ENCODE measurements around the gene SPINK8. TPM values are rescaled to one million over a fixed set of nuclear protein-coding genes. Genes with fewer than 3 reads are reported as not detected.
A peak's percentile ranks its signal among the peaks of the same experiment; 100 is the strongest.
"Not testable (repeated sequence)": the region's sequence is repeated elsewhere in the genome, so short reads cannot be mapped to it uniquely, and the experiment has no call there.

Gene SPINK8
- total RNA-seq, 1 experiment from 2014 or later: not detected

DNA sequence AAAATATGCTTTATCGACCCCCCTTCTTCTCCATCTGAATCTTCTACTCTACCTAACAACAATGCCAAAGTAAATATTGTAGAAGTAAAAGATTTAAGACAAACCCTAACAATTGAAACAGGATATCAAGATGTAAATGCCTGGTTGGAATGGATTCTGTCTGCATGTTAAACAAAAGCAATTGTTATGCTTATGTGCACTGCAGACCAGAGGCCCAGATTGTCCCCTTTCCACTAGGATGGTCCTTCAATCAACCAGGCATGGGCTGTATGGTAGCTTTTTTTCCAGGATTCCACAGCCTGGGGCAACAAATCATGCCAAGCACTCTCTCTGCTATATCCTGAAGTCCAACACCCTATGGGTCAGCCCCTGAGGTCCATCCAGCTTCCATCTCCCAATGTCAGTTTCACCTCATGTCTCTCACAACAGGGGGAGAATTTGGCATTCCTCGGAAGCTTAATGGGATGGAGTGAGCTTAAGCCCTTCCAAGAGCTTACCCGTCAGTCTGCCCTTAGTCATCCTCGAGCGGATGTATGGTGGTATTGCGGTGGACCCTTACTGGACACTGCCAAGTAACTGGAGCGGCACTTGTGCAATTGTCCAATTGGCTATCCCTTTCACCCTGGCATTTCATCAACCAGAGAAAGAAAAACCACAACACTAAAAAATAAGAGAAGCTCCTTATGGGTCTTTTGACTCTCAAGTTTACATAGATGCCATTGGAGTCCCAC lies 56.4 kb downstream of the SPINK8 start:
- Histone ChIP-seq H3K4me3 (ENCODE audit: insufficient read depth, low read depth, low read length) (no peak overlapping the region), H3K27me3 (ENCODE audit: control insufficient read depth, insufficient read depth, low read length) (no peaks in the 10 kb centered on the region), H3K36me3 (replicated peaks; ENCODE audit: control insufficient read depth, insufficient read depth, low read length) (no peaks in the 10 kb centered on the region; the same call in 1 of the 2 replicates)
- DNase-seq: no peak

- Histone ChIP-seq H3K4me3 (ENCODE audit: insufficient read depth, low read depth, low read length) (no peak overlapping the region), H3K27me3 (ENCODE audit: control insufficient read depth, insufficient read depth, low read length) (no peaks in the 10 kb centered on the region), H3K36me3 (replicated peaks; ENCODE audit: control insufficient read depth, insufficient read depth, low read length) (peaks cover 10% of the 10 kb centered on the region)
- no peak for DNase-seq
Measured at GRCh38 chr3:48275287-48276027, 58.0 kb downstream of the SPINK8 start.

- DNase-seq: no peak
- H3K36me3 ChIP-seq (replicated peaks; ENCODE audit: control insufficient read depth, insufficient read depth, low read length): peaks cover 20% of the 10 kb centered on the region
- H3K4me3 ChIP-seq (ENCODE audit: insufficient read depth, low read depth, low read length): no peak overlapping the region
- no peaks in the 10 kb centered on the region for H3K27me3 ChIP-seq (ENCODE audit: control insufficient read depth, insufficient read depth, low read length)
Measured at GRCh38 chr3:48274452-48274851, 59.0 kb downstream of the SPINK8 start.

DNA sequence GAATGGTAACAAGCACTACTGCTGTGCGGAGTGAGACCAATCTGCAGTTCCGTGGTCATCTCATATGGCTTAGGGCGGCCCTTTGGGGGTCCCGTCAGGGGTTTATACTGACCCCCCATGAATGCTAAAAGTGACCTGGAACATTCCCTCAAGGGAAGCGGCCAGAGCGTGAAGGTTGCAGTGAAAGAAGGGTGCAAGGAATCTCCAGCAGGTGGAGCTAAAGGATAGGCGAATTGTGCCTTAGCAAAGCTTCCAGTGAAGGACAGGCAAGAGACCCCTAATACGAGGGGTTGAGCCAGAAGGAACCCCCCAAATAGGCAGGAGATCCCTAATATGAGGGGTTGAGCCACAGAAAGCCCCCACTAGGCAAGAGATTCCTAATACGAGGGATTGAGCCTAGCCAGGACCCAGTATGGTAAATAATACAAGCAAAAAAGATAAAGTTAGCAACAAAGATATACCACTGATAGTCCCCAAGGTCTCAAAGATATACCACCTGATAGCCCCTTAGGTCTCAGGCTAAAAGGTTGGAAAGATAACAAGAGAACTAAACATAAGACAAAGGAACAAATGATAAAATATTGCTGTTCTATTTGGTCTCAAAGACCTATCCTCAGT lies 59.8 kb downstream of the SPINK8 start:
- no peak overlapping the region for H3K4me3 ChIP-seq (ENCODE audit: insufficient read depth, low read depth, low read length)
- peak; percentile 86 for DNase-seq
- H3K27me3 ChIP-seq (ENCODE audit: control insufficient read depth, insufficient read depth, low read length): no peaks in the 10 kb centered on the region
- H3K36me3 ChIP-seq (replicated peaks; ENCODE audit: control insufficient read depth, insufficient read depth, low read length): peaks cover 28% of the 10 kb centered on the region

DNA sequence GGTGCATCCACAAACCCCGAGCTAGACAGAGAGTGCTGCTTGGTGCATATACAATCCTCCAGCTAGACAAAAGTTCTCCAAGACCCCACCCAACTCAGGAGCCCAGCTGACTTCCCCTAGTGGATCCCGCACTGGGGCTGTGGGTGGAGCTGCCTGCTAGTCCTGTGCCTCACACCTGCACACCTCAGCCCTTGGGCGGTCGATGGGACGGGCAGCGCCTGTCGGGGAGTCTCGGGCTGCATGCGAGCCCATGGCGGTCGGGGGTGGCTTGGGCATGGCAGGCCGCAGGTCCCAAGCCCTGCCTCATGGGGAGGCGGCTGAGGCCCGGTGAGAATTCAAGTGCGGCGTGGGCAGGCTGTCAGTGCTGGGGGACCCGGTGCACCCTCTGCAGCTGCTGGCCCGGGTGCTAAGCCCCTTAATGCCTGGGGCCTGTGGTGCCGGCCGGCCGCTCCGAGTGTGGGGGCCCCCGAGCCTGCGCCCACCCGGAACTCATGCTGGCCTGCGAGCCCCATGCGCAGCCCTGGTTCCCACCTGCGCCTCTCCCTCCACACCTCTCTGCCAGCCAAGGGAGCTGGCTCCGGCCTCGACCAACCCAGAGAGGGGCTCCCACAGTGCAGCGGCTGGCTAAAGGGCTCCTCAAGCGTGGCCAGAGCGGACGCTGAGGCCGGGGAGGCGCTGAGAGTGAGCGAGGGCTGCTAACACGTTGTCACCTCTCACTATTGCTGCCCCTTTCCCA lies 61.5 kb downstream of the SPINK8 start:
- DNase-seq: peak; percentile 14
- Histone ChIP-seq H3K27me3 (ENCODE audit: control insufficient read depth, insufficient read depth, low read length) (no peaks in the 10 kb centered on the region), H3K36me3 (replicated peaks; ENCODE audit: control insufficient read depth, insufficient read depth, low read length) (peaks cover 42% of the 10 kb centered on the region)

DNA sequence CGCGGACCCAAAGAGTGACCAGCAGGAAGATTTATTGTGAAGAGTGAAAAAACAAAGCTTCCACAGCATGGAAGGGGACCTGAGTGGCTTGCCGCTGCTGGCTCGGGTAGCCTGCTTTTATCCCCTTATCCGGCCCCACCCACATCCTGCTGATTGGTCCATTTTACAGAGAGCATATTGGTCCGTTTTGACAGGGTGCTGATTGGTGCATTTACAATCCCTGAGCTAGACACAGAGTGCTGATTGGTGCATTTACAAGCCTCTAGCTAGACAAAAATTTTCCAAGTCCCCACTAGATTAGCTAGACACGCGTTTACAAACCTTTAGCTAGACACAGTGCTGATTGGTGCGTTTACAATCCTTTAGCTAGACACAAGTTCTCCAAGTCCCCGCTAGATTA lies 62.2 kb downstream of the SPINK8 start:
- H3K4me3 ChIP-seq (ENCODE audit: insufficient read depth, low read depth, low read length); H3K27me3 ChIP-seq (ENCODE audit: control insufficient read depth, insufficient read depth, low read length); DNase-seq: not testable (repeated sequence)
- peaks cover 46% of the 10 kb centered on the region for H3K36me3 ChIP-seq (replicated peaks; ENCODE audit: control insufficient read depth, insufficient read depth, low read length)

More for the DNA sequence above, 61.5 kb downstream of the SPINK8 start:
- H3K4me3 ChIP-seq (ENCODE audit: insufficient read depth, low read depth, low read length): no peak overlapping the region

- H3K36me3 ChIP-seq (replicated peaks; ENCODE audit: control insufficient read depth, insufficient read depth, low read length): peaks cover 53% of the 10 kb centered on the region
- H3K27me3 ChIP-seq (ENCODE audit: control insufficient read depth, insufficient read depth, low read length): no peaks in the 10 kb centered on the region
- H3K4me3 ChIP-seq (ENCODE audit: insufficient read depth, low read depth, low read length): no peak overlapping the region
- DNase-seq: no peak
Measured at GRCh38 chr3:48270306-48270705, 63.2 kb downstream of the SPINK8 start.

GRCh38 chr3:48269592-48269991 lies 63.9 kb downstream of the SPINK8 start:
- H3K4me3 ChIP-seq (ENCODE audit: insufficient read depth, low read depth, low read length): no peak overlapping the region
- DNase-seq: no peak
- H3K36me3 ChIP-seq (replicated peaks; ENCODE audit: control insufficient read depth, insufficient read depth, low read length): peaks cover 53% of the 10 kb centered on the region
- H3K27me3 ChIP-seq (ENCODE audit: control insufficient read depth, insufficient read depth, low read length): no peaks in the 10 kb centered on the region

- DNase-seq: no peak
- Histone ChIP-seq H3K36me3 (replicated peaks; ENCODE audit: control insufficient read depth, insufficient read depth, low read length) (peaks cover 53% of the 10 kb centered on the region), H3K4me3 (ENCODE audit: insufficient read depth, low read depth, low read length) (no peak overlapping the region), H3K27me3 (ENCODE audit: control insufficient read depth, insufficient read depth, low read length) (no peaks in the 10 kb centered on the region)
Measured at GRCh38 chr3:48268936-48269561, 64.4 kb downstream of the SPINK8 start.

- Histone ChIP-seq H3K36me3 (replicated peaks; ENCODE audit: control insufficient read depth, insufficient read depth, low read length) (peaks cover 54% of the 10 kb centered on the region), H3K27me3 (ENCODE audit: control insufficient read depth, insufficient read depth, low read length) (no peaks in the 10 kb centered on the region), H3K4me3 (ENCODE audit: insufficient read depth, low read depth, low read length) (no peak overlapping the region)
- DNase-seq: no peak
Measured at GRCh38 chr3:48268381-48268935, 65.0 kb downstream of the SPINK8 start.

GRCh38 chr3:48267782-48268181 lies 65.7 kb downstream of the SPINK8 start:
- Histone ChIP-seq H3K27me3 (ENCODE audit: control insufficient read depth, insufficient read depth, low read length) (no peaks in the 10 kb centered on the region), H3K4me3 (ENCODE audit: insufficient read depth, low read depth, low read length) (no peak overlapping the region), H3K36me3 (replicated peaks; ENCODE audit: control insufficient read depth, insufficient read depth, low read length) (peaks cover 55% of the 10 kb centered on the region)
- DNase-seq: no peak

- peaks cover 39% of the 10 kb centered on the region for H3K36me3 ChIP-seq (replicated peaks; ENCODE audit: control insufficient read depth, insufficient read depth, low read length)
- no peak for DNase-seq
- H3K27me3 ChIP-seq (ENCODE audit: control insufficient read depth, insufficient read depth, low read length): no peaks in the 10 kb centered on the region
- no peak overlapping the region for H3K4me3 ChIP-seq (ENCODE audit: insufficient read depth, low read depth, low read length)
Measured at GRCh38 chr3:48258530-48258929, 74.9 kb downstream of the SPINK8 start.

All from H7 (cell line).